NCI-H345 treated with DMSO at 0.1 percent for 48 hours (cell line): Measurements from ENCODE around the gene DYNC1H1.
A peak's percentile ranks its signal among the peaks of the same experiment; 100 is the strongest.

Source experiments
- DNase-seq: peaks from one replicate; lab custom pipeline; 2025; ENCODE audit not compliant: unreplicated experiment; lab: John Stamatoyannopoulos, UW

Gene DYNC1H1

GRCh38 chr14:101964297-101965180 lies at the start of gene DYNC1H1:
Gene DYNC1H1 (plus strand): TSS chr14:101964573. CDS start chr14:101964692, 119 bp downstream.
- peak; percentile 89 for DNase-seq

- DNase-seq, result no peak
These were observed 48.2 kb upstream of the DYNC1H1 start for GRCh38 chr14:101915871-101916815.

- DNase-seq, result no peak
These were observed 47.5 kb upstream of the DYNC1H1 start for GRCh38 chr14:101916816-101917412.

GRCh38 chr14:101917413-101918017 lies 46.9 kb upstream of the DYNC1H1 start:
- DNase-seq, result no peak

- no peak for DNase-seq
These were observed 46.0 kb upstream of the DYNC1H1 start for GRCh38 chr14:101918065-101918989.

GRCh38 chr14:101920271-101920670 lies 44.1 kb upstream of the DYNC1H1 start:
- no peak for DNase-seq

GRCh38 chr14:101922866-101923265 lies 41.5 kb upstream of the DYNC1H1 start:
- DNase-seq, result no peak

GRCh38 chr14:101925152-101925551 lies 39.2 kb upstream of the DYNC1H1 start:
- DNase-seq, result no peak

- no peak for DNase-seq
These were observed 38.3 kb upstream of the DYNC1H1 start for GRCh38 chr14:101926085-101926484.

GRCh38 chr14:101926620-101927019 lies 37.8 kb upstream of the DYNC1H1 start:
- no peak for DNase-seq

GRCh38 chr14:101927859-101928258 lies 36.5 kb upstream of the DYNC1H1 start:
- no peak for DNase-seq

- no peak for DNase-seq
These were observed 35.9 kb upstream of the DYNC1H1 start for GRCh38 chr14:101928415-101928841.

- DNase-seq, result no peak
These were observed 35.3 kb upstream of the DYNC1H1 start for GRCh38 chr14:101929096-101929495.

- DNase-seq, result no peak
These were observed 34.4 kb upstream of the DYNC1H1 start for GRCh38 chr14:101929946-101930345.

- DNase-seq, result no peak
These were observed 31.7 kb upstream of the DYNC1H1 start for GRCh38 chr14:101932673-101933072.

- DNase-seq, result no peak
These were observed 31.2 kb upstream of the DYNC1H1 start for GRCh38 chr14:101933209-101933608.

GRCh38 chr14:101934601-101935150 lies 29.7 kb upstream of the DYNC1H1 start:
- DNase-seq, result no peak

- DNase-seq, result no peak
These were observed 26.2 kb upstream of the DYNC1H1 start for GRCh38 chr14:101937926-101938767.
